ENCODE results near the gene MATN1.

The MATN1 gene

DNA sequence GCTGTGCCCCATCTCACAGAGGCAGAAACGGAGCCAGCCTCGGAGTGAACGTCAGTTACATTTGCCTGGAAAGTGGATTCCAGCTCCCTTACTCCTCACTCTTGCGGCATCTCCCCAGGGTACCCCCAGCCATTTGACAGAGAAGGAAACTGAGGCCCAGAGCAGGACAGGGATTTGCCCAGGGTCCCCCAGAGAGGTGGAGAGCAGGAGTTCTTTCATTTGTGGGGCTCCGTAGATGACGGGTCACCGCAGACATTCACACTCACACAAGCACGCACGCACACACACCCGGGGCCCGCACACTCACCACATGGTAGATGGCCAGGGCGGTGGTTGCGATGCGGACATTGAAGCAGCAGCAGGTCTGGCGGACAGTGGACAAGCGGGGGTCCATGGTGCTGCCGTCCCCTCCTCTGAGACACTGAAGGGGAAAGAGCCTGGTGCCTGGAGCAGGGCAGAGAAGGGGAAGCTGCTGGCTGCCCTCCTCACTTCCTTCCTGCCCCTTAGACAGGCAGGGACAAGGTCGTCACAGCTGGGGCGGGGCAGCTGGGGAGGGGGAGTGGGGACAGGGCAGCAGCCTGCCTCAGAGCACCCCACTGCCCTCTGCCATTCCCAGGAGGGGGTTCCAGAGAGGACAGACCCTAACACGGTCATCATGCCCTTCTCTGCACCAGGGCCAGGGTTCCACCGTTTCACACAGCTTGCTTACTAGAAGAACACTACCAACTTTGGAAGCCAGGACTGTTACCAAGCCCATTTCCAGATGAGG, 34.2 kb upstream of the MATN1 start, which contains the start of gene LAPTM5:
TSS of gene LAPTM5 (minus strand) at position 423 of the 769 bp plus-strand sequence. CDS start at position 394, 29 bp downstream.
- peak; percentile 43 for DNase-seq (ENCODE audit: low read depth)

DNA sequence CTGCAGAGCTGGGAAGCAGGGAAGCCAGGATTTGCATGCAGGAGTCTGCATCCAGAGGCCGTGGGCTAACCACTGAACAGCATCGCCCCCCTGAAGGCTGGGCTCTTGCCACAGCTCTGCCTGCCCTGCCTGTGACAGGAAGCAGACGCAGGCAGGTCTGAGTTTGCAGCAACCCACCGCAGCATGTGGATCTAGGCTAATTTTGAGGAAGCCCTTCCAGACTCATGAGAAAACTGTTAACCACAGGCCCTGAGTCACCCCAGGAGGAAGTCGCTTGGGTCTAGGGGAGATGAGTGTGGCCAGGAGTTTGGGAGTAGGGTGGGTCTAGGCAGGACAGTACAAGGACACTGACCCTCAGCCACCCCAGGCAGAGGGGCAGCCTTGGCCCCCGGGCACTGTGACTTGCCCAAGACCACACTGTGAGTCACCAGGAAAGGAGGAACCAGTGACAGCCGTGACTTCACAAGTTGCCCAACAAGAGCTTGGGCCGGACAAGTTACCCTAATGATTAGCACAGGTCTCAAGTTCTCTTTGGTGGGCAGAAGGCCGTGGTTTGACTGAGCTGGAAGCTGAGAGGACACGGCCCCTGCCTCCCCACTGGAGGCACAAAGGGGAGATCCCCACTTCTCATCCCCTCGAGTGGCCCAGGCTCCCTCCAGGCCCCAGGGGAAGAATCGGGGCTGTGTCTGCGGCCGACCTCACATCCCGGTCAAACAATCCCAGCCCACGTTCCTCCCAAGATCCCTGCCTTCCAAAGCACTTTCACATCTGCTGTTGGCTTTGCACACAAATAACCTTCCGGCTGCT, 33.4 kb upstream of the MATN1 start:
- peak; percentile 51 for DNase-seq (ENCODE audit: low read depth)

DNA sequence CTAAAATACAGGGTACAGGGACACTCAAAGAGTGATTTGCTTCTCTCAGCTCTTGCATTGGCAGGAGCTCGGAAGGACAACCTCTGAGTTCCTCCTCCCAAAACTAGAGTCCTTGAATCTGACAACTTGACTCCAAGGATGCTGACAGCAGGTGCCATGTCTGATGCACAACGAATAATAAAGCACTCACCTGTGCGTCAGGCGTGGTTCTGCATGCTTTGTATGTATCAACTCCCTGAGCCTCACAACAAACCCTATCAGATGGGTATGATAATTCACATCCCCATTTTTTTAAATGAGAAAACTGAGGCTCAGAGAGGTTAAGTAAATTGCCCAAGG, 32.8 kb upstream of the MATN1 start:
- no peak for DNase-seq (ENCODE audit: low read depth)

DNA sequence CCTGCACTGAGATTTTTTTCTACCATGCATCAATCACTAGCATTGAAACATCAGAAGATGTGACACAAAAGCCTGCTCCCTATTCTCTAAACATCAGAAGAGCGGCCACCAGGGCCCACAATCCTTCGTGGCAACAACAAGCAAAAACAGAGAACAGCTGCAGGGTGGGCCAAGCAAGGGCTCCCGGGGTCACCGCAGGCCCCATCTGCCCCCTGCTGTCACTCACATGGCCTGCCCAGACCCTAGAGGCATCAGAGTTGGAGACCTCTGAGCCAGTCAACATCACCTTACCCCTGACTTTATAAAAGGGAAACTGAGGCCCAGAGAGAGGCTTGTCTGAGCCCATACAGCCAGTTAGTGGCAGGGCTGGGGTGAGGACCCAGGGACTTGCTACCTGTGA, 32.4 kb upstream of the MATN1 start:
- DNase-seq (ENCODE audit: low read depth), result no peak

DNA sequence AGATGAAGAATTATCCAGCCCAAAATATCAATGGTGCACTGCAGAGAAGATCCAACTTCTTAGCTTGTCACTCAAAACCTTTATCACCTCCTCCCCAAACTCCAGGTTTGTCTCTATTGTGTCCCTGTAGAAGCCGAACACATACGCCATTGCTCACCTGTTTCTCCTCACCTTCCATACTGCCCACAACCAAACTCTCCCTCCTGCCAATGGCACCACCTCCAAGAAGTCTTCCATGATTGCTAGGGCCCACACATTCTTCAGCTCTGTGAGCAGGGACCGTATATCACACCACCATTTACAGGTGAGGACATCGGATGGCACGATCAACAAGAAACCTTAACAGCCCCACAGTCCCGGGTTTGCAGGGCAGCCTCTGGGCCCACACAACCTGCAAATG, 31.9 kb upstream of the MATN1 start:
- no peak for DNase-seq (ENCODE audit: low read depth)

DNA sequence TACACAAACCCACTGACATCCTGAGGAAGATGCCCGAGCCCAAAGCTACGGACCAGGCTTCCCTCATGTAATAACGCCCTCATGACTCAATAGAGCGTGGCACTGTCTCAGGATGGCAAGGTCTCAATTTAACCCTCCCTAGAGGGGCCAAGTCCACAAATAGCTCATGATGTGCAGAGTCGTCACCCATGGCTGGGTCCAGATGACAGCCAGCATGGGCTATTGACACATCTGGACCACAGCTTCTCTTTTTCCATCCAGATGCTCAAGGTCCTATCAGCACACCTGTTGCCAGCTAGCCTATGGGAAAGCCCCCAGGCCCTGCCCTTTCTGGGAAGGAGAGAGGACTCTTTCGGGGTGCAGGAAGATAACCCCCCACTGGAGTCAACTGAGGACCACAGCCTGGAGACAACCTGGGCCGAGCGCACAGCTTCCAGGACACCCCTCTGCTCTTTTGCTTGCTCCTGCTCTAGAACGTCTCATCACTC, 31.3 kb upstream of the MATN1 start:
- no peak for DNase-seq (ENCODE audit: low read depth)

DNA sequence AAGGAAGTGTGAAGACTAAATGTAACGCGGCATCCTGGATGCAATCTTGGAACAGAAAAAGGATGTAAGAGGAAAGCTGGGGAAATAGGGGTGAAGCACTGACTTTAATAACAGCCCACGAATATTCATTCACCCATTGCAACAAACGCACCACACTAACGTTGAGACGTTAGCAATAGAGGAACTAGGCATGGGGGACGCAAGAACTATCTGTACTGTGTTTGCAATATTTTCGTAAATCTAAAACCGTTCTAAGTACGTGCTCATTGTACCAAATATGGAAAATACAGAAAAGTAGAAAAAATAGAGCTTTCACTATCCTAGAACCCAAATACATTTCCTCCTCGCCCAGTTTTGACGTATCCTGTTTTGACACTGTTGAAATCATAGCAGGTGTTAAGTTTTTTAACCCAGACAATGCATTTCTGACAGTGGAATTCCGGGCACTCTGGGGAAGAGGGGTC, 30.3 kb upstream of the MATN1 start:
- DNase-seq (ENCODE audit: low read depth), result no peak

DNA sequence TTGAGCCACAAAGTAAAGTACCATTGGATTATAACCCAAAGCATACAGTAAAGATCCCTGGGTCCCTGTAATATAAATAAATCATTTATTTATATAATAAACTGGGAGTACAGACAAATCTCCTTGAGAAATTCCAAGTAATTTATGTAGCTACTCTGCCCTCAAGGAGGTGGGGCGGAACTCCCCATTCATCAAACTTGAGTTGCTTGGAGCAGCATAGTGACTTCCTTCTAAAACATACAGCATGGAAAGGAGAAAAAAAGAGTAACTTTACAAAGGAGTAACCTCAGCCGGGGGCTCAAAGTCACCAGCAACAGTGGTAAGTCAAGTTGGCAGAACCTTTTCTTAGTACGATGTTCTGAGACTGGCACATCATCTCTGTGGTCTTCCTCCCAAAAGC, 29.7 kb upstream of the MATN1 start:
- DNase-seq (ENCODE audit: low read depth), result no peak

DNA sequence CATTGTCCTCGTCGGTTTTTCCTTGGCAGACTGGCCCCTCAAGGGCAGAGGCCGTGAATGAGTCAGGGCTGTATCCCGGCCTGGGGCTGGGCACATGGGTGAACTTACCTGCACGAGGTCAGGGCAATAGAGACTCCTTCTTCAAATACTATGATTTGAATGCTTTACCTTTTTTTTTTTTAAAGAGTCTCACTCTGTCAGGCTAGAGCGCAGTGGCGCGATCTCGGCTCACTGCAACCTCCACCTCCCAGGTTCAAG, 29.2 kb upstream of the MATN1 start:
- no peak for DNase-seq (ENCODE audit: low read depth)

DNA sequence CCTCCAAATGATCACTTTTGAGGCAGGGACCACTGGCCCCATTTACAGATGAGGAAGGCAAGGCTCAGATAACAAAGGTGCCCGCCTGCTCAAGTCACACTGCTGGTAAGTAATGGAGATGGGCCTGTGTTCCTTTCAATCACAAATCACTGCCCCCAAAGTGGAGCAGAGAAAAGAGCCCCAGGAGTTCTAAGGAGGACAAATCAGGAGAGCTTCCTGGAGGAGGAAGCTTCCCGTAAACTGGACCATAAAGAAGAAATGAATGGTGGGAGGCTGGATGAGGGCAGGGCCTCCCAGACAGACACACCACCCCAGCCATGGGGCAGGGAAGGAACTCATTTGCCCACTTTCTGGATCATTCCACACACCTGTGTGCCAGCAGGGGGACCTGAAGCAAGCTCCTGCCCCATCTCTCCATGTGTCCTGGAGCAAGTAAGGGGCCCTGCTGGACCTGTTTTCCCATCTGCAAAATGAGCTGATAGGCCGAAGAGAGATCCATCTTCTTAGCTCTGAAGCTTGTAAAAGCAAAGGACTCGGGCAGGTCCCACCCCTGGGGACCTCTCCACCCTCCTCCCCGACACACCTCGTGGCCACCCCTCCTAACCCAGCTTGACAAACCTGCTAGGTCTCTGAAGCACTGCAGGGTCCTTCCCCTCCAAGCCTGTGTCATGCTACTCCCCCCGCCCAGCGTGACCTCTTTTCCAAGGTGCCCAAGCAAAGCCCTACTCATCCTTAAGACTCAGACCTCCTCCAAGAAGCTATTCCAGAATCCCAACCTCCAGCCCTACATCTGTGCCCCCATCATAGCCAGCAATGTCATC, 28.7 kb upstream of the MATN1 start:
- DNase-seq (ENCODE audit: low read depth), result no peak

DNA sequence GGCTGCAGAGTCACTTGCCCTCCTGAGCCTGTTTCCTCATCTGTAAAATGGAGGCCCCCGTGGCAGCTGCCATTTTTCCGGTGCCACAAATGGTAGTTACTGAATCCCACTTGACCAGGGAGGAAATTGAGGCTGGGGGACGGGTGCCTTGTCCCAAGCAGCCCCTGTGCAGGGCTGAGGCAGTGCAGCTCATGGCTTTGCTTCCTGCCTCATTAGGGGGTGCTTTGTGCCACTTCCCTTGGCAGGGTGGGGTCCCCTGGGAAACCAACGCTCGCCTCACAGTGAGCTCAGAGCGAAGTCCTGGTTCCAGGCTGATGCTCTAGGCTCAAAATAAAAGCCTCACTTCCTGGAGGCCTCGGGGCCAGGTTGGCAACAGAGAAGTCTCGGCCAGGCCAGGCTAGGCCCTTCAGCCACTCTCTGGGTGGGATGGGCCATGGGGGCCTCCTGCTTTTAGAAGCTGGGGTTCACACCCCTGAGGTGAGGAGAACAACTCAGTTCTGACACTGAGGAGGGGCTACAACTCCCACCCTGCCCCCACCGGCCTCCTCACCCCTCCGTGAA, 27.4 kb upstream of the MATN1 start:
- no peak for DNase-seq (ENCODE audit: low read depth)

DNA sequence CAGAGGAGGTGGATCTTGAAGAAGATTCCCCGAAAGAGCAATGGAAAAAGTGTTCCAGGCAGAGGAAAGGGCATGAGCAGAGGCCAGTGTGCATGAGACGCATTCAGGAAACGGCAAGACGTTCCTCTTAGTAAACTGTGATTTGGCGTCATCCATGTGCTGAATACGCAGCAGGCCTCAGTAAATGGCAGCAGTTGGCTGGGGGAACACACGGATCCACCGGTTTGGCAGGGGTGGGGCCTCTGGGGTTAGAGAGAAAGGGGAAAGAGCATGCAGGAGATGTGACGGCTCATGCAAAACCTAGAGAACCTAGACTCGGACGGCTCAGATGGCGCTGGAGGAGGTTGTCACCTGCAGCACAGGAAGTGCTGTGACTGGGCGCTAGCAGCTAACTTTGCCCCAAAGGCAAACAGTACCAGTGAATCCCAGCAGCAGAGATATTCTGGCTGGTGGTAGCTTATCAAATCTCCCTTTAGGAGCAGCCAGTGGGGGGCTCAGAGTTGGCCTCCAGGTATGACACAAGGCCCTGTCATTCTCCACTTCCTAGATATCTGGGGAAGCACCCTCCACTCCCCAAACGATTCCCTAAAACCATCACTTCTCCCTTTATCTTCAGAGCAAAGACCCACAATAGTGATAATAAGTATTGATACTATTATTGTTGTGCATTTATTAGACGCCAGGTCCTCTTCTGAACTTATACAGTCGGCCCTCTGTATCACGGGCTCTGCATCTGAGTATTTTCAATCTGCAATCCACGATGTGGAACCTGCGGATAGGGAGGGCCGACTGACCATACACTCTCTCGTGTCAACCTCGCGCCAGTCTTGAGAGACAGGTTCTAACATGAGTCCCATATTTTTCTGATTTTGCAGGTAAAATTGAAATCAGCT, 26.6 kb upstream of the MATN1 start:
- DNase-seq (ENCODE audit: low read depth), result peak; percentile 46

DNA sequence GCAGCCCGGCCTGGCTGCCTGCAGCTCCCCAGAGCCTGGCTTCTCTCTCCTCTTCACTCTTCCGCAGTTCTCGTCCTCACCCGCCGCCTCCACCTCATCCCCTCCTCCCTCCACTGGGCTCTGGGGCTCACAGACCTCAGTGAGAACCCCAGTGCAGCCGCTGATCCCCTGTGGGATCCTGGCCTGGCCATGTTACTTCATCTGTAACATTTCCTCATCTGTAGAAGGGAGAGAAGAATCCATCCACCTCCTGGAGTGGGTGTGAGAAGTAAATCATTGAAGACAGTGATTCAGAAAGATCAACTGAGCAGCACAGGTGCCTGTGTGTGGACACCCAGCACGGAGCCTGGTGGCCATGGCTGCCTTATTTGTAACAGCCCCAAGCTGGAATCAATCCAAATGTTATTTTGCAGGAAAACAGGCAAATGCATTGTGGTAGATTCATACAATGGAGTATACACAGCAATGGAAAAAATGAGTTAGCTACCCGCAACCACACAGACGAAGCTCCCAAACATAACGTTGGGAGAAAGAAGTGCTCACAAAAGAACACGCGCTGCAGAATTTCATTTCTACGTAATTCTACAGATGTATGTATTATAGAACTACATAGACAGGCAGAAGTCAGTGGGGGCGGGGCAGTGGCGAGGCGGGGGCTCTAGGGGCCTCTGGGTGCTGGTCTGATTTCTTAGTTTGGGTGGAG, 25.5 kb upstream of the MATN1 start:
- DNase-seq (ENCODE audit: low read depth), result no peak

DNA sequence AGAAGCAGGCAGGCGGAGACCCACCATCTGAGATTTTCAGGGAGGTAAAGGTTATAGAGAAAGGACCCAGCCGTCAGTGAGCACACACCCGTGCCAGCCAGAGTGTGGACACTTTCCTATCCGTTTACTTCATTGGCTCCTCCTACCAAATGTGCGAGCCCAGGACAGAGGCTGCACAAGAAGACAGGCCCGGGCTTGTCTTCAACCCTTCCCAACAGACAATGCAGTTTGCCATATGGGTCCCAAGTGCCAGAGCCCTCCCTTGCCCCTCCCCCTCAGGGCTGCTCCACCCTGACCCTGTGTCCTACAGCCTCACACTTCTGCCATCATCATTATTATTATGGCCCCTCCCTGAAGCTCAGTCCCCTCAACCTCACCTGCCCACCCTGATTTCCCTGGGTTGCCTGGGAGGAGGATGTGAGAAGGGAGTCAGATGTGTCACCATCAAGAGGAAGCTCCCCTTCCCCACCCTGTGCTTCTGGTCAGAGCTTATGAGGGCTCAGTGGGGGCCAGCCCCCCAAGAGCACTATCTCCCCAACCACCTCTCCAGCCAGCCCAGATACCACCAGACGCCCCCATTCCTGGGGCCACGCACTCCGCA, 24.8 kb upstream of the MATN1 start:
- DNase-seq (ENCODE audit: low read depth), result no peak

DNA sequence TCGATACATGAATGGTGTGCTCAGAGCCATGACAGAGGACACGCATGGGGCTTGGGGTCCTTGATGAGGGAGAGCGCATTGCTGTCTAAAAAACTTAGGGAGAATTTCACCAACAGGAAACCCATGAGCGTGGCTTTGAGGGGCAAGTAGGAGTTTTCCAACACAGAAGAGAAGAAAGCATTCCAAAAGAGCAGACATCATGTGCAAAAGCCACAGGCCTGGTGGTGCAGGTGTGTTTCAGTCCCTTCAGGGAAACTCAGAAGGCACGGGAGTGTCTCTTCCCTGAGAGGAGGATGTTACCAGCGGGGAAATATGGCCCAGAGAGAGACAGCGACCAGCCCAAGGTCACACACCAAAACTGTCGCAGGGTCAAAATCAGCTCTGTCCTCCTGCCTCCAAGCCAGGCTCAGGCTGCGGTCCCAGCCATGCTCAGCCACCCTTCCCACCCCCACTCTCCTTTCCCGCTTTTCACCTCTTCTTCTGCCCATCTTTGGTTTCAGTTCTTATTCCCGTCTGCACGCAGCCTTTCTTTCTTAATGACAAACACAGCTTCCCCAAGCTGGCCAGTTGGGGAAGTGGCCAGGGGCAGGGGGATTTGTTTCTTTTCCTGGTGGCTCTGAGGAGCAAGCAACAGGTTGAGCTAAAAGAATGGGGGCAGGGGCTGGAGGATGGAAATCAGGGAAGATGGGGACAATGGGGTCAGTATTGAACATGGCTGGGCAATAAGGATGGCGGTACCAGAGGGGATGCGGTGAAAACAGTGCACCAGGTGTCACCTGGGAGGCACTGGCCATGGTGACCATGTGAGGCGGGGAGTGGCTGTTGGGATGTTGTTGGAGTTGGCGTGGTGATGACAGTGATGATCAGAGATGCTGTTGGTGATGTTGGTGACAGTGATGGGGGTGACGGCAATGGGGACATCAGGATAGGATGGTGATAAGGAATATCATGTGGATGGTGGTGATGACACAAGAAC, 23.9 kb upstream of the MATN1 start:
- DNase-seq (ENCODE audit: low read depth), result no peak

DNA sequence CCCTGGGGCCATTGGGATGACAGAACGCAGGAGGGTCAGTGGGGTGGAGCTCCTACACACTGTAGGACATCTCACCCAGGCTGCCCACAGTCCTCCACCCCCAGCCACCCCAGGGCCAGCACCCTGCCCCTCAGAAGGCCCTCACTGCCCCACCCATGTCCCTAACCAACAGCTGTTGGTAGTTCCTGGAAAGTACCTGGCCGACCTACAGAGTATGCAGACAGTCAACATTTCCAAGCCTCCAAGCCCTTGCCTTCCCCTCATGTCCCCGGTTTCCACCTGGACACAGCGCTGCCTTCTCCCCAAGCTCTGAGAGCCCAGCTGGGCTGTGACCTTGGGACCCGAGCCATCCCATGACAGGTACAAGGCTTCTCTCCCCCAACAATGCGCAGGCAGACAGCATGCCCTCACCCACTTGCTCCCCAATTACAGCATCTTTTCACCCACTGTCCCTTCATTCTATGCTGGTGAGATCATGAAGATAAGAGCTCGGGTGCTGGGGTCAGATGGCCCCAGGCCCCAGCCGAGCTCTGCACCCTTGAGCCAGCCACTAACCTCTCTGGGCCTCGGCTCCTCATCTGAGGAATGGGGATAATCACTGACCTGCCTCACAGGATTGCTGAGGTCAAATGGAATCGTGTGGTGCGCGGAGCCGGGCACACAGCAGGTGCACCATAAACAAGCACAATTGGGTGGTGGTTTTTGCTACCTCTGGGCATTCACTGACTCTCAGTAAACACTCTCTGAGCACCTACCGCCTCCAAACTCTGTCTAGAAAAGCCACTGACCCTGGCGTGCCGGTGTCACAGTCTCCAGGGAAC, 23.0 kb upstream of the MATN1 start:
- DNase-seq (ENCODE audit: low read depth), result no peak

DNA sequence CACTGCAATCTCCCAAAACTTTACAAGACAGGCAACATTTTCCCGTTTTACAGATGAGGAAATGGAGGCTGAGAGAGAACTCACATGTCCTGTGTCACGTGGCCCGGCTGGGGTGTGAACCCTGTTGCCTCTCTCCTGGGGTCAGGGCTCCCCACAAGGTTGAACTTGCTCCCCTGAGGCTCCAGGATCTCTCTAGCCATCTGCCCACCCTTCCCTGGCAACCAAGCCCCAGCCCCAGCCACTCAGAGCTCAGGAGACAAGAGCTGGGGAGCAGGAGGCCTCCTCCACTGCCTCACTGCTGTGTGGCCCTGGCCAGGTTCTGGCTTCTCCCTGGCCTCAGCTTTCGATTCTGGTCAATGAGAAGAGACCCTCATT, 22.4 kb upstream of the MATN1 start:
- no peak for DNase-seq (ENCODE audit: low read depth)

DNA sequence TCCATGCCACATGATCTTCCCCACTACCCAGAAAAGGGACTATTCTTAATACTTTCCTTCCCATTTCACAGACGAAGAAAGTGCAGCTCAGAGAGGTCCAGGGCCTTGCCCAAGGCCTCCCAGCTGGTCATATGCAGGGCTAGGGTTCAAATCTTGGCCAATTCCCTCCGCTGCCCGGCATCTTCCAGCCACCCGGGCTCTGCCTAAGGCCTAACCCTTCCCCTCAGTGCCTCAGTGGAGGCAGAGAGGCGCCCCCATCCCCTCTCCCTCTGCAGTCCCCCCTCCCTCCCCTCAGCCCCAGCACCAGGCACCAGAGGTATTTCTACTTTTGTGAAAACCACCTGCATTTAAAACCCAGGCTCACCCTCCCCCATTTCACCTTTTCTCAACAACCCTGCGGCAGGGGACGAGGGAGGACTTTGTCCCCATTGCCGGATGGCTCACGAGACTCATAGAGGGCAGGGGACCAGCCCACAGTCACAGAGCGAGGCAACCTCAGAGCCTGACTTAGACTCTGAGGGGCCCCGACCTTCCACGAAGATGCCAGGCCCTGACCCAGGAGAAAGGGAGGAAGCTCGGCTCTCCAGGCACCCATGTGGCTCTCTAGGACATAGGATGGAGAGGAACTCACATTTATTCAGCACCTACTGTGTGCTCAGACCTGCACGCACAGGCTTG, 21.9 kb upstream of the MATN1 start:
- no peak for DNase-seq (ENCODE audit: low read depth)
